Endothelial cell of umbilical vein (primary cell): ENCODE results near the gene C14orf132.

ENCODE experiments used
- EZH2 ChIP-seq: IDR thresholded peaks from 2 replicates; pipeline ENCODE4 v1.6.1; 2012; ENCODE audit warnings: borderline replicate concordance, low read depth, mild to moderate bottlenecking, moderate library complexity, low read length, inconsistent platforms; ENCODE audit not compliant: severe bottlenecking
- FOS ChIP-seq: IDR thresholded peaks from 2 replicates; pipeline ENCODE4 v1.6.1; 2011; ENCODE audit warnings: mild to moderate bottlenecking, low read length, moderate library complexity, borderline replicate concordance; ENCODE audit not compliant: insufficient read depth
- GATA2 ChIP-seq: IDR thresholded peaks from 2 replicates; pipeline ENCODE4 v1.7.0; 2011; ENCODE audit warnings: low read depth, mild to moderate bottlenecking, moderate library complexity, mixed read lengths, low read length; ENCODE audit not compliant: insufficient read length, insufficient read depth
- JUN ChIP-seq: IDR thresholded peaks from 2 replicates; pipeline ENCODE4 v1.6.1; 2011; ENCODE audit warnings: borderline replicate concordance, low read depth; ENCODE audit not compliant: insufficient read length, insufficient read depth
- POLR2A ChIP-seq: IDR thresholded peaks from 2 replicates; pipeline ENCODE4 v1.6.1; 2012; ENCODE audit warnings: low read depth, mild to moderate bottlenecking, control low read depth, low read length
- TF ChIP-seq, protein P1 (sequence below), 2 donors: IDR thresholded peaks; 1 replicate in 1 of 2; 2 replicates in 1 of 2; pipeline ENCODE4 v1.5.1; 2011; ENCODE audit warnings: low read length in 2 of 2, mild to moderate bottlenecking in 2 of 2, moderate library complexity in 2 of 2, control low read depth in 1 of 2, inconsistent platforms in 1 of 2, low read depth in 1 of 2; ENCODE audit not compliant: insufficient read depth in 1 of 2; ENCODE audit errors: extremely low read depth in 1 of 2
- TF ChIP-seq, protein P2 (sequence below): IDR thresholded peaks from 2 replicates; pipeline ENCODE4 v1.6.1; 2011; ENCODE audit not compliant: insufficient read depth, insufficient read length

DNA sequence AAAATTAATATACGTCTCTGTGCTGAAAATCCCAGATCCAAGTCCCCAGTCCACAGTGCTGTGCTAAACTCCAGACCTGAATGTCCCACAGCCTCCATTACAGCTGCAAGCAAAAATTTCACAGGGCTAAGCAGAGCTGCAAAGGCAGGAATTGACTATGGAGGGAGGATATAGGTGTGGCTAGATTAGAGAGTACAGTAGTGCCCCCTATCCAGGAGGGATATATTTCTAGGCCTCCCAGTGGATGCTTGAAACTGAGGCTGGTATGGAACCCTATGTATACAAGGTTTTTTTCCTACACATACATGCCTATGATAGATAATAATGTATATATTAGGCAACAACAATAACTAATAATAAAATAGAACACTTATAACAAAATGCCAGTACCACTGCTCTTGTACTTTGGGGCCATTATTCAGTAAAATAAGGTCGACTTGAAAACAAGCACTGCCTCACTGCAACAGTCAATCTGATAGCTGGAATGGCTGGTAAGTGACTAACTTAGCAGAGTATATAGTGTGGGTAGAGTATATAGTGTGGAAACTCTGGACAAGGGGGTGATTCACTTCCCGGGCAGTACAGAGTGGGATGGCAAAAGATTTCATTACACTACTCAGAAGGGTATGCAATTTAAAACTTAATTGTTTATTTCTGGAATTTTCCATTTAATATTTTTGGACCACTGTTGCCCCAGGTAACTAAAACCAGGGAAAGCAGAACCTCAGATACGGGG, 82.7 kb downstream of the C14orf132 start:
- TF ChIP-seq, protein P1, sequence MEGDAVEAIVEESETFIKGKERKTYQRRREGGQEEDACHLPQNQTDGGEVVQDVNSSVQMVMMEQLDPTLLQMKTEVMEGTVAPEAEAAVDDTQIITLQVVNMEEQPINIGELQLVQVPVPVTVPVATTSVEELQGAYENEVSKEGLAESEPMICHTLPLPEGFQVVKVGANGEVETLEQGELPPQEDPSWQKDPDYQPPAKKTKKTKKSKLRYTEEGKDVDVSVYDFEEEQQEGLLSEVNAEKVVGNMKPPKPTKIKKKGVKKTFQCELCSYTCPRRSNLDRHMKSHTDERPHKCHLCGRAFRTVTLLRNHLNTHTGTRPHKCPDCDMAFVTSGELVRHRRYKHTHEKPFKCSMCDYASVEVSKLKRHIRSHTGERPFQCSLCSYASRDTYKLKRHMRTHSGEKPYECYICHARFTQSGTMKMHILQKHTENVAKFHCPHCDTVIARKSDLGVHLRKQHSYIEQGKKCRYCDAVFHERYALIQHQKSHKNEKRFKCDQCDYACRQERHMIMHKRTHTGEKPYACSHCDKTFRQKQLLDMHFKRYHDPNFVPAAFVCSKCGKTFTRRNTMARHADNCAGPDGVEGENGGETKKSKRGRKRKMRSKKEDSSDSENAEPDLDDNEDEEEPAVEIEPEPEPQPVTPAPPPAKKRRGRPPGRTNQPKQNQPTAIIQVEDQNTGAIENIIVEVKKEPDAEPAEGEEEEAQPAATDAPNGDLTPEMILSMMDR (IDR thresholded peaks at IDR 0.05; ENCODE audit: extremely low read depth in 1 of 2, insufficient read depth in 1 of 2, low read depth in 1 of 2, low read length in 2 of 2) = no peak
- TF ChIP-seq, protein P2, sequence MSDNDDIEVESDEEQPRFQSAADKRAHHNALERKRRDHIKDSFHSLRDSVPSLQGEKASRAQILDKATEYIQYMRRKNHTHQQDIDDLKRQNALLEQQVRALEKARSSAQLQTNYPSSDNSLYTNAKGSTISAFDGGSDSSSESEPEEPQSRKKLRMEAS = no peak
- no peak for TF ChIP-seq EZH2
- no peak for TF ChIP-seq POLR2A
- TF ChIP-seq JUN = no peak
- TF ChIP-seq GATA2 = no peak
- TF ChIP-seq FOS = no peak
